H1 (cell line): ENCODE data around the gene PROK2. TPM values are rescaled to one million over a fixed set of nuclear protein-coding genes. Genes with fewer than 3 reads are reported as not detected.

Source experiments
- CTCF ChIA-PET: fragments of 300-600 bp; sonication (Branson Sonifier 250); formaldehyde crosslinking; loops from one replicate; lab custom pipeline; 2021; ENCODE audit not compliant: partially characterized antibody; lab: Charles Lee
- POLR2A ChIA-PET: fragments of 300-600 bp; sonication (Branson Sonifier 250); formaldehyde crosslinking; loops from one replicate; lab custom pipeline; 2021; ENCODE audit warnings: inconsistent platforms; ENCODE audit not compliant: partially characterized antibody; lab: Charles Lee
- DNase-seq, 2 experiments: peaks; one replicate each; pipeline versions ENCODE4 v3.0.0 to v3.0.0-alpha.2; 2010 to 2022; ENCODE audit warnings: low spot score in 2 of 2, low read depth in 1 of 2, mixed read lengths in 1 of 2
- FAIRE-seq: peaks from 2 replicates; lab custom pipeline; 2011; peaks lifted over from hg19 to GRCh38; lab: Jason Lieb, UNC
- H2AFZ ChIP-seq: 2 replicates; pipeline ENCODE4 v1.8.1; 2012; ENCODE audit warnings: low read length, inconsistent platforms
- H2AK5ac ChIP-seq: 2 replicates; pipeline ENCODE4 v1.6.1; 2013; ENCODE audit warnings: low read depth, low read length
- H2BK120ac ChIP-seq: replicated peaks from 2 replicates; pipeline ENCODE3; 2013; ENCODE audit warnings: low read depth, low read length, inconsistent platforms
- H2BK12ac ChIP-seq: 2 replicates; pipeline ENCODE4 v1.6.1; 2013; ENCODE audit warnings: low read depth, low read length
- H2BK15ac ChIP-seq: 2 replicates; pipeline ENCODE4 v1.6.1; 2013; ENCODE audit warnings: low read length
- H2BK20ac ChIP-seq: 2 replicates; pipeline ENCODE4 v1.6.1; 2013; ENCODE audit warnings: low read length
- H2BK5ac ChIP-seq: 2 replicates; pipeline ENCODE4 v1.6.1; 2013; ENCODE audit warnings: low read depth, low read length
- H3K14ac ChIP-seq: 2 replicates; pipeline ENCODE4 v1.6.1; 2013; ENCODE audit warnings: inconsistent platforms; ENCODE audit not compliant: insufficient read length
- H3K18ac ChIP-seq: 2 replicates; pipeline ENCODE4 v1.6.1; 2013; ENCODE audit warnings: low read length; ENCODE audit errors: extremely low read depth
- H3K23ac ChIP-seq: 2 replicates; pipeline ENCODE4 v1.6.1; 2013; ENCODE audit warnings: inconsistent platforms; ENCODE audit not compliant: insufficient read length
- H3K23me2 ChIP-seq: 2 replicates; pipeline ENCODE4 v1.6.1; 2013; ENCODE audit warnings: low read depth, low read length
- H3K27ac ChIP-seq: 2 replicates; pipeline ENCODE4 v1.6.1; 2011; ENCODE audit warnings: low read depth, low read length, inconsistent platforms
- H3K27me3 ChIP-seq, 4 experiments: replicated peaks in 1 of 4; 1 replicate in 1 of 4; 2 replicates in 3 of 4; pipeline versions ENCODE4 v1.6.1 to v1.8.1; 2011 to 2013; ENCODE audit warnings: low read length in 3 of 4, mild to moderate bottlenecking in 3 of 4, inconsistent platforms in 2 of 4, mixed read lengths in 2 of 4, moderate library complexity in 1 of 4; ENCODE audit not compliant: control insufficient read depth in 3 of 4, insufficient read depth in 3 of 4; ENCODE audit errors: extremely low read depth in 1 of 4
- H3K36me3 ChIP-seq, 4 experiments: 2 replicates each; pipeline versions ENCODE4 v1.6.1 to v1.8.1; 2011 to 2013; ENCODE audit warnings: mild to moderate bottlenecking in 4 of 4, low read length in 3 of 4, moderate library complexity in 2 of 4, control low read depth in 1 of 4, inconsistent platforms in 1 of 4; ENCODE audit not compliant: insufficient read depth in 4 of 4, control insufficient read depth in 2 of 4
- H3K4ac ChIP-seq: replicated peaks from 2 replicates; pipeline ENCODE3; 2013; ENCODE audit warnings: low read length, low read depth, mixed read lengths, inconsistent platforms; ENCODE audit not compliant: insufficient read length
- H3K4me1 ChIP-seq, 4 experiments: replicated peaks in 1 of 4; 1 replicate in 1 of 4; 2 replicates in 3 of 4; pipeline versions ENCODE4 v1.6.1 to v1.8.1; 2011 to 2013; ENCODE audit warnings: low read length in 3 of 4, inconsistent platforms in 2 of 4, mixed read lengths in 1 of 4; ENCODE audit not compliant: insufficient read depth in 4 of 4, control insufficient read depth in 3 of 4
- H3K4me2 ChIP-seq, 2 experiments: 2 replicates each; pipeline versions ENCODE4 v1.6.1 to v1.8.1; 2011 to 2013; ENCODE audit warnings: low read depth in 2 of 2, low read length in 2 of 2, control low read depth in 1 of 2, inconsistent platforms in 1 of 2, mild to moderate bottlenecking in 1 of 2; ENCODE audit not compliant: insufficient read depth in 1 of 2
- H3K4me3 ChIP-seq, 4 experiments: fragments of 200-600, 300-600 bp in 1 of 4; sonication (generic), shearing (Covaris generic), sonication (Bioruptor Twin) in 1 of 4; 2 replicates each; pipeline versions ENCODE4 v1.5.1 to v1.8.1; 2011 to 2016; ENCODE audit warnings: low read length in 4 of 4, low read depth in 3 of 4, control low read depth in 2 of 4, inconsistent platforms in 2 of 4, mild to moderate bottlenecking in 2 of 4, mixed read lengths in 1 of 4, moderate library complexity in 1 of 4; ENCODE audit not compliant: insufficient read depth in 2 of 4; ENCODE audit errors: extremely low read depth in 1 of 4
- H3K56ac ChIP-seq: replicated peaks from 2 replicates; pipeline ENCODE3; 2013; ENCODE audit warnings: low read depth, mild to moderate bottlenecking, mixed read lengths, low read length, inconsistent platforms; ENCODE audit not compliant: insufficient read length
- H3K79me1 ChIP-seq: 2 replicates; pipeline ENCODE4 v1.6.1; 2013; ENCODE audit warnings: low read depth, low read length, control low read depth
- H3K79me2 ChIP-seq, 2 experiments: 2 replicates each; pipeline versions ENCODE4 v1.6.1 to v1.8.1; 2012 to 2013; ENCODE audit warnings: low read length in 2 of 2, mild to moderate bottlenecking in 2 of 2, inconsistent platforms in 1 of 2; ENCODE audit not compliant: insufficient read depth in 2 of 2, control insufficient read depth in 1 of 2
- H3K9ac ChIP-seq, 4 experiments: replicated peaks in 1 of 4; 1 replicate in 1 of 4; 2 replicates in 3 of 4; pipeline versions ENCODE4 v1.6.1 to v1.8.1; 2011 to 2013; ENCODE audit warnings: low read depth in 3 of 4, low read length in 3 of 4, control low read depth in 2 of 4, mild to moderate bottlenecking in 2 of 4, moderate library complexity in 2 of 4, inconsistent platforms in 1 of 4; ENCODE audit errors: extremely low read depth in 1 of 4
- H3K9me3 ChIP-seq, 2 experiments: 2 replicates each; pipeline versions ENCODE4 v1.6.1 to v1.8.1; 2012 to 2013; ENCODE audit warnings: mild to moderate bottlenecking in 2 of 2, moderate library complexity in 2 of 2, control low read depth in 1 of 2, inconsistent platforms in 1 of 2, low read depth in 1 of 2, low read length in 1 of 2, mixed read lengths in 1 of 2; ENCODE audit not compliant: insufficient read depth in 2 of 2
- H4K20me1 ChIP-seq, 2 experiments: replicated peaks in 1 of 2; 2 replicates each; pipeline versions ENCODE3 to v1.8.1; 2011 to 2013; ENCODE audit warnings: inconsistent platforms in 2 of 2, low read length in 2 of 2, mild to moderate bottlenecking in 1 of 2; ENCODE audit not compliant: insufficient read depth in 2 of 2, control insufficient read depth in 1 of 2
- H4K5ac ChIP-seq: 2 replicates; pipeline ENCODE4 v1.6.1; 2013; ENCODE audit warnings: low read length, low read depth, mixed read lengths, inconsistent platforms; ENCODE audit not compliant: insufficient read length
- H4K8ac ChIP-seq: 2 replicates; pipeline ENCODE4 v1.8.0; 2013; ENCODE audit warnings: mild to moderate bottlenecking, moderate library complexity, low read length, inconsistent platforms; ENCODE audit not compliant: insufficient read depth; ENCODE audit errors: extremely low read depth
- H4K91ac ChIP-seq: replicated peaks from 2 replicates; pipeline ENCODE3; 2013; ENCODE audit warnings: low read length, mixed read lengths, inconsistent platforms; ENCODE audit not compliant: insufficient read length
- ATF2 ChIP-seq: IDR thresholded peaks from 2 replicates; pipeline ENCODE4 v1.6.1; 2012; ENCODE audit warnings: low read length, inconsistent platforms
- CHD2 ChIP-seq: IDR thresholded peaks from 2 replicates; pipeline ENCODE4 v1.6.1; 2012; ENCODE audit warnings: low read length, improper control_type of control experiment
- EZH2 ChIP-seq: fragments of 200-600 bp; sonication (generic); IDR thresholded peaks from 2 replicates; pipeline ENCODE4 v1.7.1; 2012; ENCODE audit warnings: low read depth, mild to moderate bottlenecking, moderate library complexity, low read length, inconsistent platforms; ENCODE audit not compliant: severe bottlenecking
- KDM1A ChIP-seq: fragments of 200-600, 300-600 bp; sonication (generic); IDR thresholded peaks from 2 replicates; pipeline ENCODE4 v1.7.1; 2016; ENCODE audit warnings: mild to moderate bottlenecking, low read length, borderline replicate concordance
- KDM4A ChIP-seq: IDR thresholded peaks from one replicate; pipeline ENCODE4 v1.7.1; 2012; ENCODE audit warnings: low read depth, mild to moderate bottlenecking, moderate library complexity, low read length, inconsistent platforms; ENCODE audit not compliant: severe bottlenecking
- RNF2 ChIP-seq: fragments of 200-900, 300-1000 bp; sonication (generic); IDR thresholded peaks from 2 replicates; pipeline ENCODE4 v1.7.1; 2016; ENCODE audit warnings: borderline replicate concordance, low read depth, mild to moderate bottlenecking, antibody characterized with exemption, low read length; ENCODE audit not compliant: poor library complexity, severe bottlenecking; ENCODE audit errors: missing control alignments
- SUZ12 ChIP-seq: fragments of 200-600 bp; sonication (generic); IDR thresholded peaks from 2 replicates; pipeline ENCODE4 v1.6.1; 2012; ENCODE audit warnings: mild to moderate bottlenecking, inconsistent platforms, low read length, moderate library complexity, mixed read lengths
- TAF1 ChIP-seq: IDR thresholded peaks from 2 replicates; pipeline ENCODE4 v1.6.1; 2011; ENCODE audit warnings: mild to moderate bottlenecking, low read depth, low read length
- WGBS, 2 experiments: shearing (Covaris generic) in 1 of 2; methylation state at CpG; one replicate each; pipeline versions ENCODE4 v1.1.6 to v1.1.7; 2013 to 2015; ENCODE audit warnings: low lambda C conversion rate in 2 of 2, mixed read lengths in 2 of 2, inconsistent platforms in 1 of 2, low coverage in 1 of 2, missing lambda C conversion rate in 1 of 2; ENCODE audit not compliant: insufficient replicate concordance in 2 of 2, insufficient coverage in 1 of 2, insufficient read length in 1 of 2; ENCODE audit errors: extremely low coverage in 1 of 2, missing lambda C conversion rate in 1 of 2; 5-methylcytosine and 5-hydroxymethylcytosine counted together
- polyA plus RNA-seq, 7 experiments: library from polyadenylated mRNA; depleted of rRNA in 3 of 7; stranded (reverse) in 5 of 7; unstranded in 2 of 7; fragments of >200 nt in 5 of 7; fragments of 200-250 nt in 2 of 7; gene quantifications; 1 replicate in 5 of 7; 2 replicates in 1 of 7; 4 replicates in 1 of 7; pipeline versions ENCODE4 v1.2.1 to v1.2.3, GENCODE V29; 2011 to 2013; ENCODE audit warnings: missing spikeins in 2 of 7, mixed read lengths in 2 of 7
- total RNA-seq: library from RNA; stranded (reverse); fragmentation: NEBNext Ultra II Directional; extraction: Animal tissue kit (Norgen Biotek cat#: 25700); gene quantifications from 2 replicates; pipeline ENCODE4 v1.2.1, GENCODE V29; 2021

Gene PROK2
- total and polyA plus RNA-seq, 2 of the 8 experiments (the other 6 are each of a cell fraction or from before 2014, with no cell fraction given): 0.50 to 1.8 TPM

GRCh38 chr3:71752831-71753700 is 31.9 kb downstream of the PROK2 start:
- H3K14ac ChIP-seq: no peak overlapping the region
- H4K91ac ChIP-seq: no peak overlapping the region
- H2BK15ac ChIP-seq: no peak overlapping the region
- no peak overlapping the region for H2AK5ac ChIP-seq
- peak overlapping the region in 2 of 4 experiments; percentile 8 to 23; a peak in 2 of 7 replicates for H3K9ac ChIP-seq
- ChIA-PET CTCF (interaction anchor here (0.8 kb wide), 2 partner anchors 23 to 178 kb away, joined by 3 read pairs; no protein-coding TSS in a partner anchor), POLR2A (no interaction called here)
- H4K8ac ChIP-seq: peak overlapping the region; percentile 73; the same call in 1 of the 2 replicates
- no peaks in the 10 kb centered on the region; a peak in 1 of 4 replicates for H3K79me2 ChIP-seq
- no peak overlapping the region for H2BK20ac ChIP-seq
- no peak overlapping the region for H3K56ac ChIP-seq
- H3K4me2 ChIP-seq: peak overlapping the region; percentile 85 to 98
- no peak overlapping the region for H2BK12ac ChIP-seq
- peak overlapping the region; percentile 50 to 78 (median 54) for H3K4me3 ChIP-seq
- H3K4me1 ChIP-seq: peaks cover 0 to 12% (median 5%) of the 10 kb centered on the region in 4 experiments
- no peaks in the 10 kb centered on the region for H3K9me3 ChIP-seq
- FAIRE-seq (no peak), DNase-seq (peak in 1 of 2 experiments; percentile 61)
- H4K20me1 ChIP-seq: no peaks in the 10 kb centered on the region
- H3K23me2 ChIP-seq: peaks cover 10% of the 10 kb centered on the region; the same call in 1 of the 2 replicates
- H2AFZ ChIP-seq: peak overlapping the region; percentile 74; the same call in 1 of the 2 replicates
- no peak overlapping the region for H2BK120ac ChIP-seq
- H3K79me1 ChIP-seq: no peaks in the 10 kb centered on the region
- no peak overlapping the region for H3K23ac ChIP-seq
- no peak overlapping the region for H3K4ac ChIP-seq
- H3K18ac ChIP-seq: no peak overlapping the region
- H3K36me3 ChIP-seq: no peaks in the 10 kb centered on the region
- WGBS, 2 experiments: 12% methylated on average over 31 of the region's 68 CpGs; no CpG with 5 or more reads in 1 of the 2 experiments
- H2BK5ac ChIP-seq: no peak overlapping the region
- H4K5ac ChIP-seq: no peak overlapping the region
- peaks cover 15 to 47% (median 41%) of the 10 kb centered on the region in 4 experiments for H3K27me3 ChIP-seq
- H3K27ac ChIP-seq: no peak overlapping the region
- peak; percentile 45; the same call in 1 of the 2 replicates for TF ChIP-seq KDM1A
- no peak for TF ChIP-seq ATF2
- no peak for TF ChIP-seq CHD2
- no peak; the same call in 1 of the 2 replicates for TF ChIP-seq TAF1
- TF ChIP-seq EZH2: peak; percentile 76
- peak; percentile 68 for TF ChIP-seq SUZ12
- peak; percentile 6 for TF ChIP-seq KDM4A
- TF ChIP-seq RNF2: peak; percentile 14
